Activated CD8-positive, alpha-beta memory T cell treated with anti-CD3 and anti-CD28 coated beads, Interleukin-2, amount 50 U/mL, for 1 hour (primary cell): ENCODE measurements around the gene SLC12A1.
"Not testable (repeated sequence)": the region's sequence is repeated elsewhere in the genome, so short reads cannot be mapped to it uniquely, and the experiment has no call there.

Source experiments
- DNase-seq: peaks from one replicate; pipeline ENCODE4 v3.0.0-alpha.2; 2020; ENCODE audit errors: extremely low read depth

Gene SLC12A1

GRCh38 chr15:48309740-48310139, 103.6 kb downstream of the SLC12A1 start:
- no peak for DNase-seq

- DNase-seq, result no peak
Observed at GRCh38 chr15:48313216-48313615, 107.1 kb downstream of the SLC12A1 start.

- no peak for DNase-seq
Observed at GRCh38 chr15:48315041-48315440, 108.9 kb downstream of the SLC12A1 start.

GRCh38 chr15:48317221-48317620, 111.1 kb downstream of the SLC12A1 start:
- DNase-seq, result no peak

GRCh38 chr15:48318131-48318530, 112.0 kb downstream of the SLC12A1 start:
- DNase-seq, result no peak

- no peak for DNase-seq
Observed at GRCh38 chr15:48323294-48323693, 117.2 kb downstream of the SLC12A1 start.

GRCh38 chr15:48324949-48325348, 118.8 kb downstream of the SLC12A1 start:
- no peak for DNase-seq

- no peak for DNase-seq
Observed at GRCh38 chr15:48325400-48325799, 119.3 kb downstream of the SLC12A1 start.

- DNase-seq, result not testable (repeated sequence)
Observed at GRCh38 chr15:48326180-48326579, 120.1 kb downstream of the SLC12A1 start.

GRCh38 chr15:48330105-48330785, 124.1 kb downstream of the SLC12A1 start:
- no peak for DNase-seq

- no peak for DNase-seq
Observed at GRCh38 chr15:48330855-48331795, 125.0 kb downstream of the SLC12A1 start, which contains the start of gene DUT. Gene DUT (plus strand): TSS chr15:48331429. CDS start chr15:48331516, 87 bp downstream.

- DNase-seq, result no peak
Observed at GRCh38 chr15:48331796-48332641, 125.9 kb downstream of the SLC12A1 start.

- no peak for DNase-seq
Observed at GRCh38 chr15:48332642-48333034, 126.5 kb downstream of the SLC12A1 start.

GRCh38 chr15:48333540-48333939, 127.4 kb downstream of the SLC12A1 start:
- DNase-seq, result no peak

GRCh38 chr15:48334260-48334659, 128.2 kb downstream of the SLC12A1 start:
- DNase-seq, result no peak

GRCh38 chr15:48336940-48337339, 130.8 kb downstream of the SLC12A1 start:
- no peak for DNase-seq

GRCh38 chr15:48337607-48338006, 131.5 kb downstream of the SLC12A1 start:
- DNase-seq, result no peak

- DNase-seq, result no peak
Observed at GRCh38 chr15:48340111-48340510, 134.0 kb downstream of the SLC12A1 start.

GRCh38 chr15:48343865-48344264, 137.8 kb downstream of the SLC12A1 start:
- no peak for DNase-seq

GRCh38 chr15:48345516-48345915, 139.4 kb downstream of the SLC12A1 start:
- DNase-seq, result no peak

- DNase-seq, result no peak
Observed at GRCh38 chr15:48352474-48353072, 146.5 kb downstream of the SLC12A1 start.
